T follicular helper cell (primary cell): ENCODE measurements around the gene REXO2.

Experiments
- DNase-seq: peaks from one replicate; pipeline ENCODE4 v3.0.0-alpha.2; 2020; ENCODE audit warnings: low read depth

REXO2 gene

DNA sequence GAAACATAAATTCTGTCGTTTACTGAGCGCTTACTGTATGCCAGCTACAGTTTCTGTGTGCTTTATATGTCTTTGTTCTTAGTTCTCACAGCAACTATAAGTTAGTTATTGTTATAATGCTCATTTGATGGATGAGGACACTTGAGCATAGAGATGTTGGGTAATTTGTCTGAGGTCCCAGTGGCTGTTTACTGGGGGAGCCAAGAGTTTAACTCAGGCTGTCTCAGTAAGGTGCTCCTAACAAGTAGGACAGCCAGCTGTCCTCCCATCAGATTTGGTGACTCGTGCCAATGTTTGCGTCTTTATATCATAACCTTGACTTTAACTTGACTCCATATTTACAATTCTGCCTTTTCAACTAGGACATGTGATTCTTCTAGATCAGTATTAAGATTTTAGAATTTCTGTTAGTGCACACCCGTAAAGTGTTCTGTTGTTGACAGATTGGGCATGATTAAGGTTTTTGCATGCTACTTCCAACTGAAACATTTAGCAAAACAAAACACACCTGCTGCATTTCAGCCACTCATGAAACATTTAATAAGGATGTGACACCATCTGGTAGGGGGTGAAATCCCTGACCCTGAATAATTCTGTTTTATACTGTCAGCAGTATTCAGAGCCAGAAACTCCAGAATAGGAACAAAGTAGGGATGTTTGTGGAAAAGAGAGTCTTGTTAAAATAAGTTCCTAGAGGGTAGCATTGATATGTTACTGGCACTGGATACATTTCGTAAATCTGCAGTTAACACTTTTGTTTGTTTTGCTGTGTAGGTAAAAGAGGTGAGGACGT, 1.9 kb downstream of the REXO2 start:
- DNase-seq: no peak

DNA sequence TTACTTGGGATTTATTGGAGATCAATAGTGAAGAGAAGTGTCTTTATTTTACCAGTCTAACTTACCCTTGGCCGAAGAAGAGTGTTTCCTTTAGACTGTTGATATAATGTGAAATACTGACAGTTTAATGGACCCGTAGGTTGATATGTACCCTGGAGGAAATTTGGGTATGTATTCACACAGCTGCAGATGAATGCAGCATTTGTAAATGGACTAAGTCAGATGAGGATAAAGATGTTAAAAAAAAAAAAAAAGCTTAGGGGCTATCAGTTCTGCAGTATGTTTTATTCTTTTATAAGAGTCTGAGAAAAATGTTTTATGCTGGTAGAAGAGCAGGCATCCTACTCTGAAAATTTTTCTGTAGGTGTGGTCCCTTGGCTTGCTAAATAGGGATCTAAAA, 2.7 kb downstream of the REXO2 start:
- no peak for DNase-seq

DNA sequence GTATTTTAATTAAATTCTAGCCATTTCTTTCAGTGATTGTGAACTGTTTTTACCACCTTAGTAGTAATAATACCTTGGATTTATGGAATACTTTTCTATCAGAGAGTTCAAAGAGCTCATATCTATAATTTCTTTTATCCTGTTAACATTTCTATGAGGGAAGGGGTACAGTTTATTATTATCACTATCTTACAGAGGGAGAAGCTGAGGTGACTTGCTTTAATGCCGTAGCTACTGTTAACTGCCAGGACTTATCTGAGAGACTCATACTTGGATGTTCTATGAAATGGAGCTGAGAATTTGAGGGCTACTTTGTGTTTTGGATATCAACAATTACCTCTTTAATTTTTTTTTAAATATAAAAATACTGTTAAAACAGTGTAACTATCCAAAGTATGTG, 3.3 kb downstream of the REXO2 start:
- no peak for DNase-seq

DNA sequence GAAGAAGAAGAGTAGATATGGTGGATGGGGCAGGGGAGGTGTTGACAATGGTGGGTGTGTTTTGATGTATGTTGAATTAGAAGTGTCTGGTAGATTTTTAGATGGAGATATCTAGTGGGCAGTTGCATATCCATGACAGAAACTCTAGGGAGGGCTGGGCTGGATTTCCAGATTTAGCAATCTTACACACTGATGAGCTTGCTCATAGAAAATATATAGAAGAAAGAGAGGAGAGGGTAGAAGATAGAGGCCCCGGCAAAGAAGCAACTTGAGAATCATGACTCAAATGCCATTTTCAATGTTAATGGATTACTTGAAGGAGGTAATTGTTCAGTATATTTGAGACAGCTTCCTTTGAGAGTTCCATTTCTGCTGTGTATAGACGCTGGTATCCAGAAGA, 8.2 kb downstream of the REXO2 start:
- DNase-seq: no peak

DNA sequence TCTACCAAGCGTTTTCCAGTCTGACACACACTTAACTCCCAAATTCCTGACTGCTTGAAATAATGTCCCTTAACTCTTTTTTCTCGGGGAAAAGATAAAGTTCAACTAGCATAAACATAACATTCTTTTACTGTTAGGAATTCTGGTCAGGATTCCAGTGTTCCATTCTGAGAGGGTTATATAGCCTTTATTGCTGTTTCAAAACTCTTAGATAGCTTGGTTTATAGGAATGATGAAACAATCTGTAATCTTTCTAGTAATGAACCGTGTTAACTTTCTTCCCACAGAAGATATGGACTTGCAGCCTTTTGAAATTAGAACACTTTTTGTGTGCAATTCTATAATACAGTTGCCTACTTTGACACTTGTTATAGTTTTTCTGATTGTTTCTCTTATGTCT, 8.6 kb downstream of the REXO2 start:
- DNase-seq: no peak

DNA sequence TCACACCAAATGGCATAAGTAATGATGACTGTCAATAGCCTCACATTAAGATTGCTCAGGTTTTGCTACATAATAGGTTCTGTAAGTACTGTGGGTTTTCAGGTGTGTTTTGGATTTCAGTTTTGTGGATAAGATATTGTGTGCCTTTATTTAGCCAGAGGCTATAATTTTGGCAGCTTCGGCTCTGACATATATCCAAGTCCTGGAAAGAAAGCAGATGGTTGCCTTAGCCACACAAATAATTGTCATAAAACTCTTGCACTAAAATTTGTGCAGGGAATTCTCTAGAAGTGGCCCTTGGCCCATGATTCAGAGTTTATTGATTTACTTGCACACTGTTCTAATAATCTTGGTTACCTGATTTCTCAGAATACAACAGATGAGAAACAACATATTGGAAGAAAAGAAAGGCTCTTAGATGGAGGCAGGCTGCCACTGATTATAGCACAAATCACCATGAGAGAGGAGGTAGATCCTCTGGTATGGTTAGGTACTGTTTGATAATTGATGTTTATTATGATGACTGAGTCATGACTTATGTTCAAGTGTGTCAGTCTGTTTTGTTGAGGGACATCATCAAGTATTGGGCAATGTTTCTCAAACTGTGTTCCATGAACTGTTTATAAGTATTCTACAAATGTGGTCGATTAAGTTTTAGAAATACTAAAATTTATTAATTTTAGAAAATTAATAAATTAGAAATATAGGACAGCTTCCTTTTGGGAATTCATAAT, 9.6 kb downstream of the REXO2 start:
- DNase-seq: no peak

DNA sequence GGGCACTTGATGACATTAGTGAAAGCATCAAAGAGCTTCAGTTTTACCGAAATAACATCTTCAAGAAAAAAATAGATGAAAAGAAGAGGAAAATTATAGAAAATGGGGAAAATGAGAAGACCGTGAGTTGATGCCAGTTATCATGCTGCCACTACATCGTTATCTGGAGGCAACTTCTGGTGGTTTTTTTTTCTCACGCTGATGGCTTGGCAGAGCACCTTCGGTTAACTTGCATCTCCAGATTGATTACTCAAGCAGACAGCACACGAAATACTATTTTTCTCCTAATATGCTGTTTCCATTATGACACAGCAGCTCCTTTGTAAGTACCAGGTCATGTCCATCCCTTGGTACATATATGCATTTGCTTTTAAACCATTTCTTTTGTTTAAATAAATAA, 10.6 kb downstream of the REXO2 start:
- no peak for DNase-seq

DNA sequence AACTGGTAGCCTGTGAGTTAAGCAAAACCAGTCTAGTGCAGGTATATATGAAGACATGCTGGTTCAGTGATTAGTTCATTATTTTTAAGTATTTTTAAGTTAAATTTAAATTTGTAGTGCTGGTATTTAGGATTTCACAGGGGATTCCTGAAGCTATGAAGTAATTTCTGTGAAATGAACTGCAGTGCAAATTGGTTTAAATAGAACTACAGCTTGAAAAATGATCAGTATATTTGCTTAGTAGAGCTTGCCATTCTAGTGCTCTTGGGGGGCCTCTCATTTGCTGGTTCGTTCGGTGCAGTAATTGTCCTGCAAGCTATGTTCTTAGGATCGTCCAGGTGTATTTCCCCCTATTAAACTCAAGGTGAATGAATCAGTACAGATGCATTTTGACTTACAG, 13.1 kb downstream of the REXO2 start:
- DNase-seq: no peak

DNA sequence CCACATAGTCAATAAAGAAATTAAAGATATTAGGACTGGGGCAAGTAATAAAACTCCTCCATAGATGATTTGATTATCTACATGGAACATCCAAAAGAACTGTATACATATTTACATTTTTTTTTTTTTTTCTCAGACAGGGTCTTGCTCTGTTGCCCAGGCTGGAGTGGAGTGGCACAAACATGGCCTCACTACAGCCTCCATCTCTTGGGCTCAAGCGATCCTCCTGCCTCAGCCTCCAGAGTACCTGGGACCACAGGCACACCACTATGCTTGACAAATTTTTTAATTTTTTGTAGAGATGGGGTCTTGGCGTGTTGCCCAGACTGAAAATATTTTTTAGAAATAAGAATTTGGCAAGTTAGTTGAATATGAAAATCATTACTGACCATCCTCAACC, 24.7 kb downstream of the REXO2 start:
- DNase-seq: no peak

DNA sequence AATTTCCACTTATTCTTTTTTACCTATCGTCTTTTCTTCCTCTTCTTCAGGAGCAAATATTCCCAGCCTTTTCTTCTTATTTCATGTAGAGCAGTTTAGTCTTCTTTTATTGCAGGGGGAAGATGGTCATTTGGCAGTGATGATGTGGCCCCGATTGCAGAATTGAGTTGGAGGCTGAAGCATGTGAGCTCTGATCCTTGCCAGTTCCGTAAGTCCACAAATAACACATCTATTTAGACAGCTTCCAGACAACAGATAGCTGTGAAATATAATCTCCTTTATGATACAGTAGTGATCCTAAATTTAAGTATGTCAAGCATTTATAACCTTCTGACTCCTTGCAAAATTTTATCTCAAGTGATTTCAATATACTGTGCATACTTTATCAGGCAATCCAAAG, 27.5 kb downstream of the REXO2 start:
- DNase-seq: no peak

DNA sequence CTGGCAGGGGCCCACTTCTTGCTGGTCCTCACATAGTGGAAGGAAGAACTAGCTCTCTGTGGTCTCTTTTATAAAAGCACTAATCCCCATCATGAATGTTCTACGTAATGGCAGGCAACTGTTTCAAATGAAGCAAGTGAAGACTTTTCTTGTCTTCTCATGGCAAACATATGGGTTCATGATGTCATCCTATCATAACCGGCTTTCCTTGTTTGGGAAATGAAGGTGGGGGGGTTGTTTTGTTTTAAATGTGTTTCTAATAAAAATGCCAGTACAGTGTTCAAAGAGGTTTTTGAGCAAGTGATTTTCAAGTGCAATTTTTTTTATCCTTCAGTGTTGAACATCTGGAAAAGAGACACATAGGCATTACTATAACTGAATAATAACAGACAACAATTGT, 33.4 kb downstream of the REXO2 start:
- no peak for DNase-seq

DNA sequence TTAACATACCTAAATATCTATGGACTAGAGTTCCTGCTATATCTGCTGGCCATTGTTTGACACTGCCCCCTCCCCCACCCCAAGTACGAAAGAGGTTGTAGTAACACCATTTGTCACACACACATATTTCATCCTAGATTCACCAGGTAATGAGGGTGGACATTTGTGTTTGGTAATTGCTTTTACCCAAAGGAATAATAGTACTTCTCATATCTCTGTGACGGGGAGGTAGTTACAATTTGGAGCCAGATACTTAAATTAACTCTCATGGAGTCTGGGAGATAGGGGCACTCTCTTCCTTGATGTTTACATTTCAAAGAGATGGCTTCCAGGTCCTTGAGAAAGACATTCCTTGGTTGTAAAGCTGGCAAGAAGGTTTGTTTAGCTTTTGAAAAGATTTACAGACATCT, 38.7 kb downstream of the REXO2 start:
- no peak for DNase-seq

DNA sequence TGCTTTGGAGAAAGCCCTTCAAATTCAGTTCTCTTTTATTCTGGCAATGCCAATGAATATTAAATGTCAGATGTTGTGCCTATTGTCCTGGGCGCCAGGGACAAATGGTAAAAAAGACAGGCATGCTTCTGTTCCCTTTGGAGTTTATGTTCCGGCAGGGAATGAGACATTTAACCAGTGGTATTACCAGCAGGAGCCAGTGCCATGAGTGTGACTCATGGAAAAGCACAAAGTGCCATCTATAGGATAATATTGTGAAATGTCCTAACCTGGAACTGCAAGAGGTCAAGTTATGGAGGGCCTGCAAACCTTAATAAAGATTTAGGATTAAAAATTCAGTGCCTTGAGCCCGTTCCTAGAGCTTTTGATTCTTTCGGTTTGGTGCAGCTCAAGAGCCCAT, 39.5 kb downstream of the REXO2 start:
- no peak for DNase-seq

DNA sequence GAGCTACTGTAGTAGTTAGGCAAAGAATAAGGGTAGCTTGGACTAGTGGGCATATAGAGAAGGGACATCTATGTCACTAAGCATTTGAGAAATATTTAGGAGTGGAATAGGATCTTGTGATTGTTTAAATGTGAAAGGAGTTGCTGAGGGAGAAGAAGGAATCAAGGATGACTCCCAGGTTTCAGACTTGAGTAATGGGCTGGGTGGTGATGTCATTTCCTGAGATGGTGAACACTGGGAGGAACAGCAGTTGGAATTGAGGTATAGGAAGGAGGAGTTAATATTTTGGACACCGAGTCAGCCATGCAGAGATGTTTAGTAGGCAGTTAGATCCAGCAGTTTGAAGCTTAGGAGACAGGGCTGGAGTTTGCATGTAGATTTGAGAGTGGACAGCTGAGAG, 40.1 kb downstream of the REXO2 start:
- DNase-seq: no peak

DNA sequence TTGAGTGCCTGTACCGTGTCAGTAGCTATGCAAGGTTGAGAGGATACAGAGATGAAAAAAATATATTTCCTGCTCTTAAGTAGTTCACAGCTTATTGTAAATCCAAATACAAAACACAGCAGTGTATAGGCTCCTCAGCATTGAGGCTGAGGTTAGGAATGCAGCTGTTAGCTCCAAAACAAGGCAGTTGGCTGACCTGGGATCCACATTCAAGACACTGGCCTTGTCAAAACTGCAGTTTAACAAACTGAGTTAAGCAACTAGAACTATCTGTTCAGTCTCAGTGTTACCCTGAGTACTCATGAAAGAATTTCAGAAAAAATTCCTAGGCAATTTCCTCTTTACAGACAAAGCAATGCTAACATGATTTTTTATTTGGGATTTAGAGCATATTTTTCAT, 42.8 kb downstream of the REXO2 start:
- DNase-seq: no peak

DNA sequence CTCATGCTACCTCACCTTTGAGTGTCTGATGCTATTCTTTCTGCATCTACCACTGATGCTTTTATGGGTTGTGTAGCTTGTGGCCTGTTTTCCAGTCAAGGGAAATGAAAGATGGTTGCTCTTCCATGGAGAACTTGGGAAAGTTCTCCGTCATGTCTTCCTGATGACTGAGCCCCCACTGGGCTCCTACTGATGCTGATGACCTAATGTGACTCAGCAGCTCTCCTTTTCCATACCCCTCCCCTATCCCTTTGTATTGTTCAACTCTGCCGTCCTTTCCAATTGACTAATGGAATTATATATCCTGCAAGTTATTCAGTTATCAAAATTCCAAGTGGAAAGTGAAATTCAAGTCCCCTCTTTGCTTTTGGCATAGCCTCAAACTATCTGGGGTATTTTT, 44.7 kb downstream of the REXO2 start:
- no peak for DNase-seq

DNA sequence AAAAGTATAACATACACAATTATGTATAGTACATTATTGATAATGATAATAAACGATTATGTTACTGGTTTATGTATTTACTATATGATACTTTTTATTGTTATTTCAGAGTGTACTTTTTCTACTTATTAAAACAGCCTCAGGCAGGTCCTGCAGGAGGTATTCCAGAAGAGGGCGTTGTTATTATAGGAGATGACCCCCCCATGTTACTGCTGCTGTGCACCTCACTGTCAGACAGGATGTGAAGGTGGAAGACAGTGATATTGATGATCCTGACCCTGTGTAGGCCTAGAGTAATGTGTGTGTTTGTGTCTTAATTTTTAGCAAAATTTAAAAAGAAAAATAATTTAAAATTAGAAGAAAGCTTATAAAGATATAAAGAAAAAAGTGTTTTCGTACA, 57.6 kb downstream of the REXO2 start:
- DNase-seq: no peak

DNA sequence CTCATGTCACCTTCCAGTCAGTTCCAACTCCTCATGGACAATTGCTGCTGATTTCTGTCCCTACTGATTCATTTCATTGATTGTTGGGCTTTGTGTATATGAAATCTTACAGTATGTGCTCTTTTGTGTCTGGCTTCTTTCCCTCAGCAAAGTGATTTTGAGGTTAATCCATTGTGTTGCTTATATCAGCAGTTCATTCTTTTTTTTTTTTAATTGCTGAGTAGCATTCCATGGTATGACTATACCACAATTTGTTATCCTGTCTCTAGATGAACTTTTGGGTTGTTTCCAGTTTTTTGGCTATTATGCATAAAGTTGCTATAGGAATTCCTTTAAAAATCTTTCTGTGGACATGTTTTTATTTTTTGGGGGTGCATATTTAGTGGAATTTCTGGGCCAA, 60.5 kb downstream of the REXO2 start:
- DNase-seq: no peak
